H9 (cell line): ENCODE data around the gene METTL9. TPM values are rescaled to one million over a fixed set of nuclear protein-coding genes. Genes with fewer than 3 reads are reported as not detected.

Experiments used
- DNase-seq: peaks from one replicate; pipeline ENCODE4 v3.0.0-alpha.2; 2017
- H2AFZ ChIP-seq: one replicate; pipeline ENCODE4 v1.6.1; 2013; ENCODE audit warnings: mild to moderate bottlenecking, low read length, control low read depth, moderate library complexity
- H2AK5ac ChIP-seq: 2 replicates; pipeline ENCODE4 v1.6.1; 2013; ENCODE audit warnings: low read length, control low read depth, mixed read lengths; ENCODE audit not compliant: insufficient read length
- H2BK120ac ChIP-seq: one replicate; pipeline ENCODE4 v1.6.1; 2013; ENCODE audit warnings: low read depth, mild to moderate bottlenecking, low read length, control low read depth, inconsistent platforms; ENCODE audit not compliant: poor library complexity, severe bottlenecking
- H2BK12ac ChIP-seq: 2 replicates; pipeline ENCODE4 v1.6.1; 2013; ENCODE audit warnings: low read length, control low read depth, mixed read lengths, low read depth; ENCODE audit not compliant: insufficient read length
- H2BK15ac ChIP-seq: 2 replicates; pipeline ENCODE4 v1.6.1; 2013; ENCODE audit warnings: low read depth, low read length, control low read depth
- H2BK20ac ChIP-seq: one replicate; pipeline ENCODE4 v1.6.1; 2013; ENCODE audit warnings: low read depth, mild to moderate bottlenecking, low read length, control low read depth, inconsistent platforms; ENCODE audit not compliant: poor library complexity, severe bottlenecking
- H2BK5ac ChIP-seq: 2 replicates; pipeline ENCODE4 v1.6.1; 2013; ENCODE audit warnings: low read length, control low read depth, mixed read lengths; ENCODE audit not compliant: insufficient read length
- H3K14ac ChIP-seq: 2 replicates; pipeline ENCODE4 v1.6.1; 2013; ENCODE audit warnings: low read length, control low read depth; ENCODE audit not compliant: insufficient read depth
- H3K18ac ChIP-seq: 2 replicates; pipeline ENCODE4 v1.6.1; 2013; ENCODE audit warnings: low read depth, mild to moderate bottlenecking, mixed read lengths, low read length, control low read depth; ENCODE audit not compliant: insufficient read length
- H3K23ac ChIP-seq: 2 replicates; pipeline ENCODE4 v1.6.1; 2013; ENCODE audit warnings: low read length, control low read depth, mixed read lengths, low read depth; ENCODE audit not compliant: insufficient read length
- H3K23me2 ChIP-seq: 2 replicates; pipeline ENCODE4 v1.6.1; 2013; ENCODE audit warnings: low read depth, mild to moderate bottlenecking, mixed read lengths, low read length, control low read depth; ENCODE audit not compliant: insufficient read length, poor library complexity, severe bottlenecking
- H3K27ac ChIP-seq: 2 replicates; pipeline ENCODE4 v1.5.1; 2013; ENCODE audit warnings: low read length, control low read depth, mixed read lengths, low read depth; ENCODE audit not compliant: insufficient read length
- H3K27me3 ChIP-seq: 2 replicates; pipeline ENCODE4 v1.6.1; 2013; ENCODE audit warnings: low read length, control low read depth, inconsistent platforms; ENCODE audit not compliant: insufficient read depth
- H3K4ac ChIP-seq: 2 replicates; pipeline ENCODE4 v1.6.1; 2013; ENCODE audit warnings: low read depth, mild to moderate bottlenecking, control low read depth, inconsistent platforms, low read length, moderate library complexity
- H3K4me1 ChIP-seq: 2 replicates; pipeline ENCODE4 v1.6.1; 2013; ENCODE audit warnings: low read length, control low read depth, inconsistent platforms; ENCODE audit not compliant: insufficient read depth
- H3K4me2 ChIP-seq: 2 replicates; pipeline ENCODE4 v1.6.1; 2013; ENCODE audit warnings: low read length, control low read depth, mixed read lengths; ENCODE audit not compliant: insufficient read length, insufficient read depth
- H3K56ac ChIP-seq: 2 replicates; pipeline ENCODE4 v1.6.1; 2013; ENCODE audit warnings: low read depth, mild to moderate bottlenecking, mixed read lengths, low read length, control low read depth; ENCODE audit not compliant: insufficient read length
- H3K79me1 ChIP-seq: 2 replicates; pipeline ENCODE4 v1.6.1; 2013; ENCODE audit warnings: low read depth, mild to moderate bottlenecking, moderate library complexity, low read length, control low read depth, inconsistent platforms; ENCODE audit not compliant: insufficient read depth, poor library complexity, severe bottlenecking
- H3K79me2 ChIP-seq: 2 replicates; pipeline ENCODE4 v1.6.1; 2013; ENCODE audit warnings: low read length, control low read depth, inconsistent platforms; ENCODE audit not compliant: insufficient read depth
- H3K9ac ChIP-seq: 2 replicates; pipeline ENCODE4 v1.6.1; 2013; ENCODE audit warnings: low read length, control low read depth, mixed read lengths; ENCODE audit not compliant: insufficient read length; ENCODE audit errors: extremely low read depth
- H3K9me3 ChIP-seq: one replicate; pipeline ENCODE4 v1.6.1; 2013; ENCODE audit warnings: low read depth, low read length, inconsistent platforms; ENCODE audit not compliant: control insufficient read depth
- H3T11ph ChIP-seq: one replicate; pipeline ENCODE4 v1.6.1; 2013; ENCODE audit warnings: mild to moderate bottlenecking, low read length, control low read depth, inconsistent platforms
- H4K20me1 ChIP-seq: one replicate; pipeline ENCODE4 v1.6.1; 2013; ENCODE audit not compliant: control insufficient read depth, insufficient read length, insufficient read depth
- H4K5ac ChIP-seq: 2 replicates; pipeline ENCODE4 v1.6.1; 2013; ENCODE audit warnings: low read depth, mild to moderate bottlenecking, mixed read lengths, low read length, control low read depth; ENCODE audit not compliant: insufficient read length
- H4K8ac ChIP-seq: replicated peaks from 2 replicates; pipeline ENCODE4 v1.6.1; 2013; ENCODE audit warnings: low read length, control low read depth, mixed read lengths, low read depth; ENCODE audit not compliant: insufficient read length
- H4K91ac ChIP-seq: 2 replicates; pipeline ENCODE4 v1.6.1; 2013; ENCODE audit warnings: low read depth, mild to moderate bottlenecking, moderate library complexity, mixed read lengths, low read length, control low read depth; ENCODE audit not compliant: insufficient read length
- H3K27ac Mint-ChIP-seq, 3 experiments: 2 replicates in 2 of 3; 3 replicates in 1 of 3; pipeline ENCODE4 v1.8.0; 2020 to 2021; ENCODE audit warnings: mixed read lengths in 3 of 3, mild to moderate bottlenecking in 1 of 3, moderate library complexity in 1 of 3
- H3K27me3 Mint-ChIP-seq: 2 replicates; pipeline ENCODE4 v1.8.0; 2021; ENCODE audit warnings: low read depth, mild to moderate bottlenecking, moderate library complexity, mixed read lengths
- H3K36me3 Mint-ChIP-seq, 3 experiments: 2 replicates in 2 of 3; 3 replicates in 1 of 3; pipeline ENCODE4 v1.8.0; 2020 to 2021; ENCODE audit warnings: low read depth in 3 of 3, mixed read lengths in 3 of 3; ENCODE audit not compliant: insufficient read depth in 1 of 3
- H3K4me1 Mint-ChIP-seq, 2 experiments: 2 replicates each; pipeline ENCODE4 v1.8.0; 2020; ENCODE audit warnings: mixed read lengths in 2 of 2
- H3K4me3 Mint-ChIP-seq, 2 experiments: 2 replicates in 1 of 2; 3 replicates in 1 of 2; pipeline ENCODE4 v1.8.0; 2020 to 2021; ENCODE audit warnings: mild to moderate bottlenecking in 2 of 2, mixed read lengths in 2 of 2, moderate library complexity in 1 of 2
- H3K9me3 Mint-ChIP-seq, 2 experiments: 2 replicates in 1 of 2; 3 replicates in 1 of 2; pipeline ENCODE4 v1.8.0; 2020; ENCODE audit warnings: mild to moderate bottlenecking in 2 of 2, mixed read lengths in 2 of 2, moderate library complexity in 1 of 2
- WGBS: extraction: QIAGEN DNeasy Blood & Tissue Kit; methylation state at CpG from one replicate; pipeline ENCODE4 v1.1.7; 2013; ENCODE audit warnings: missing lambda C conversion rate, low lambda C conversion rate, mixed read lengths; ENCODE audit not compliant: insufficient read length; ENCODE audit errors: extremely low coverage; 5-methylcytosine and 5-hydroxymethylcytosine counted together
- total RNA-seq: library from RNA; stranded (reverse); gene quantifications from 2 replicates; pipeline ENCODE4 v1.2.1, GENCODE V29; 2021
- TF ChIP-seq, protein P1 (sequence below): fragments of 200-600 bp; sonication (generic); conservative IDR thresholded peaks from 3 replicates; pipeline ENCODE4 v1.8.0; 2021; ENCODE audit warnings: antibody characterized with exemption, mild to moderate bottlenecking

The METTL9 gene
- total RNA-seq, 1 experiment from 2014 or later: 108 TPM

- H3K79me2 ChIP-seq: no peaks in the 10 kb centered on the region
- H2BK120ac ChIP-seq: no peak overlapping the region
- H3K27me3 ChIP-seq: no peaks in the 10 kb centered on the region
- no peak overlapping the region for H3K4ac ChIP-seq
- no peak overlapping the region for H2BK20ac ChIP-seq
- H3K56ac ChIP-seq: no peak overlapping the region
- no peak overlapping the region for H2AFZ ChIP-seq
- H2BK5ac ChIP-seq: no peak overlapping the region
- no peaks in the 10 kb centered on the region for H3K79me1 ChIP-seq
- no peak overlapping the region for H3K4me2 ChIP-seq
- no peaks in the 10 kb centered on the region for H3K9me3 ChIP-seq
- no peaks in the 10 kb centered on the region for H3K4me1 Mint-ChIP-seq
- no peak overlapping the region for H3K14ac ChIP-seq
- no peaks in the 10 kb centered on the region for H3K9me3 Mint-ChIP-seq
- no peaks in the 10 kb centered on the region for H4K20me1 ChIP-seq
- no peak overlapping the region for H2AK5ac ChIP-seq
- TF ChIP-seq, protein P1, sequence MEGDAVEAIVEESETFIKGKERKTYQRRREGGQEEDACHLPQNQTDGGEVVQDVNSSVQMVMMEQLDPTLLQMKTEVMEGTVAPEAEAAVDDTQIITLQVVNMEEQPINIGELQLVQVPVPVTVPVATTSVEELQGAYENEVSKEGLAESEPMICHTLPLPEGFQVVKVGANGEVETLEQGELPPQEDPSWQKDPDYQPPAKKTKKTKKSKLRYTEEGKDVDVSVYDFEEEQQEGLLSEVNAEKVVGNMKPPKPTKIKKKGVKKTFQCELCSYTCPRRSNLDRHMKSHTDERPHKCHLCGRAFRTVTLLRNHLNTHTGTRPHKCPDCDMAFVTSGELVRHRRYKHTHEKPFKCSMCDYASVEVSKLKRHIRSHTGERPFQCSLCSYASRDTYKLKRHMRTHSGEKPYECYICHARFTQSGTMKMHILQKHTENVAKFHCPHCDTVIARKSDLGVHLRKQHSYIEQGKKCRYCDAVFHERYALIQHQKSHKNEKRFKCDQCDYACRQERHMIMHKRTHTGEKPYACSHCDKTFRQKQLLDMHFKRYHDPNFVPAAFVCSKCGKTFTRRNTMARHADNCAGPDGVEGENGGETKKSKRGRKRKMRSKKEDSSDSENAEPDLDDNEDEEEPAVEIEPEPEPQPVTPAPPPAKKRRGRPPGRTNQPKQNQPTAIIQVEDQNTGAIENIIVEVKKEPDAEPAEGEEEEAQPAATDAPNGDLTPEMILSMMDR: no peak
- no CpG with 5 or more reads among the region's 2 CpGs for WGBS
- H3K23me2 ChIP-seq: no peaks in the 10 kb centered on the region
- no peak overlapping the region for H4K91ac ChIP-seq
- no peaks in the 10 kb centered on the region for H3K36me3 Mint-ChIP-seq
- H2BK12ac ChIP-seq: no peak overlapping the region
- no peak overlapping the region for H3K18ac ChIP-seq
- DNase-seq: no peak
- no peak overlapping the region for H3K9ac ChIP-seq
- H3K27ac ChIP-seq: no peak overlapping the region
- H3K23ac ChIP-seq: no peak overlapping the region
- no peak overlapping the region for H3K4me3 Mint-ChIP-seq
- H2BK15ac ChIP-seq: no peak overlapping the region
- H4K8ac ChIP-seq: no peak overlapping the region
- H3K27me3 Mint-ChIP-seq: no peaks in the 10 kb centered on the region
- no peak overlapping the region for H3K27ac Mint-ChIP-seq
- H4K5ac ChIP-seq: no peak overlapping the region
- H3T11ph ChIP-seq: no peak overlapping the region
- no peaks in the 10 kb centered on the region for H3K4me1 ChIP-seq
Measured at GRCh38 chr16:21590287-21590686, 9.1 kb upstream of the METTL9 start.
